Measurements from ENCODE around the gene SESN3.
"Not testable (repeated sequence)": the region's sequence is repeated elsewhere in the genome, so short reads cannot be mapped to it uniquely, and the experiment has no call there.

Gene SESN3

GRCh38 chr11:95248666-95249467 lies 17.9 kb upstream of the SESN3 start:
- peak; percentile 39 for DNase-seq (ENCODE audit: low spot score)

GRCh38 chr11:95247883-95248282 lies 16.9 kb upstream of the SESN3 start:
- no peak for DNase-seq (ENCODE audit: low spot score)

- DNase-seq (ENCODE audit: low spot score): no peak
These were observed 16.2 kb upstream of the SESN3 start for GRCh38 chr11:95247127-95247684.

- no peak for DNase-seq (ENCODE audit: low spot score)
These were observed 14.6 kb upstream of the SESN3 start for GRCh38 chr11:95245581-95245980.

- DNase-seq (ENCODE audit: low spot score): no peak
These were observed 14.0 kb upstream of the SESN3 start for GRCh38 chr11:95245038-95245437.

GRCh38 chr11:95243673-95244072 lies 12.7 kb upstream of the SESN3 start:
- DNase-seq (ENCODE audit: low spot score): no peak

- no peak for DNase-seq (ENCODE audit: low spot score)
These were observed 12.0 kb upstream of the SESN3 start for GRCh38 chr11:95242845-95243605.

GRCh38 chr11:95242091-95242844 lies 11.3 kb upstream of the SESN3 start:
- no peak for DNase-seq (ENCODE audit: low spot score)

- DNase-seq (ENCODE audit: low spot score): no peak
These were observed 10.7 kb upstream of the SESN3 start for GRCh38 chr11:95241681-95242081.

- DNase-seq (ENCODE audit: low spot score): no peak
These were observed 9.1 kb upstream of the SESN3 start for GRCh38 chr11:95239871-95240649.

- DNase-seq (ENCODE audit: low spot score): no peak
These were observed 1.7 kb upstream of the SESN3 start for GRCh38 chr11:95232666-95233065.

GRCh38 chr11:95231881-95232605 lies 1.0 kb upstream of the SESN3 start:
- peak; percentile 25 for DNase-seq (ENCODE audit: low spot score)

GRCh38 chr11:95230810-95231126 lies 234 bp downstream of the SESN3 start:
- DNase-seq (ENCODE audit: low spot score): no peak

GRCh38 chr11:95229993-95230809 lies 801 bp downstream of the SESN3 start:
- DNase-seq (ENCODE audit: low spot score): peak; percentile 17

- DNase-seq (ENCODE audit: low spot score): no peak
These were observed 1.6 kb downstream of the SESN3 start for GRCh38 chr11:95229199-95229992.

- no peak for DNase-seq (ENCODE audit: low spot score)
These were observed 2.8 kb downstream of the SESN3 start for GRCh38 chr11:95228081-95228749.

GRCh38 chr11:95227060-95227459 lies 3.9 kb downstream of the SESN3 start:
- DNase-seq (ENCODE audit: low spot score): not testable (repeated sequence)

- no peak for DNase-seq (ENCODE audit: low spot score)
These were observed 8.2 kb downstream of the SESN3 start for GRCh38 chr11:95222817-95223216.

GRCh38 chr11:95219599-95219998 lies 11.4 kb downstream of the SESN3 start:
- no peak for DNase-seq (ENCODE audit: low spot score)

Data from iPS-NIHi11 (cell line).